Endothelial cell of umbilical vein (primary cell): ENCODE results near the gene CYP11A1. TPM values are rescaled to one million over a fixed set of nuclear protein-coding genes. Genes with fewer than 3 reads are reported as not detected.

ENCODE experiments used
- BruUV-seq: library from RNA; stranded (reverse); fragments of 400-500 nt; replicated peaks from 2 replicates; lab custom pipeline; 2021; lab: Mats Ljungman, UMichigan
- CTCF ChIA-PET: fragments of 300-600, 350-600 bp; sonication (Branson Sonifier 250); formaldehyde crosslinking; loops from one replicate; lab custom pipeline; 2021; ENCODE audit warnings: antibody characterized with exemption, inconsistent platforms; lab: Charles Lee
- POLR2A ChIA-PET: fragments of 300-600, 350-600 bp; sonication (Branson Sonifier 250); formaldehyde crosslinking; loops from one replicate; lab custom pipeline; 2021; ENCODE audit warnings: antibody characterized with exemption, inconsistent platforms; lab: Charles Lee
- DNase-seq: peaks from one replicate; pipeline ENCODE4 v3.0.0-alpha.2; 2011; ENCODE audit warnings: low read depth, low spot score
- FAIRE-seq: peaks from 2 replicates; lab custom pipeline; 2011; peaks lifted over from hg19 to GRCh38; lab: Jason Lieb, UNC
- H2AFZ ChIP-seq: 2 replicates; pipeline ENCODE4 v1.6.0; 2012; ENCODE audit warnings: low read depth, low read length, control low read depth, inconsistent platforms
- H3K27ac ChIP-seq: 2 replicates; pipeline ENCODE4 v1.5.1; 2011; ENCODE audit warnings: low read depth, mild to moderate bottlenecking, control low read depth, low read length, moderate library complexity; ENCODE audit not compliant: insufficient read depth
- H3K27me3 ChIP-seq, 2 experiments: 2 replicates each; pipeline versions ENCODE4 v1.6.0 to v1.6.1; 2011; ENCODE audit warnings: low read length in 2 of 2, mixed read lengths in 1 of 2; ENCODE audit not compliant: control insufficient read depth in 2 of 2, insufficient read depth in 2 of 2
- H3K36me3 ChIP-seq, 2 experiments: 2 replicates in 1 of 2; 3 replicates in 1 of 2; pipeline ENCODE4 v1.5.1; 2011; ENCODE audit warnings: low read length in 2 of 2, mild to moderate bottlenecking in 1 of 2, moderate library complexity in 1 of 2; ENCODE audit not compliant: control insufficient read depth in 2 of 2, insufficient read depth in 2 of 2; ENCODE audit errors: extremely low read depth in 1 of 2
- H3K4me1 ChIP-seq: 3 replicates; pipeline ENCODE4 v1.5.1; 2011; ENCODE audit warnings: mild to moderate bottlenecking, low read length; ENCODE audit not compliant: control insufficient read depth, insufficient read depth; ENCODE audit errors: extremely low read depth
- H3K4me2 ChIP-seq: 2 replicates; pipeline ENCODE4 v1.6.1; 2011; ENCODE audit warnings: low read length, control low read depth, mixed read lengths; ENCODE audit not compliant: insufficient read depth
- H3K4me3 ChIP-seq, 3 experiments: fragments of 200-600 bp in 1 of 3; sonication (generic), shearing (Covaris generic) in 1 of 3; replicated peaks in 1 of 3; 2 replicates each; pipeline ENCODE4 v1.5.1; 2011 to 2016; ENCODE audit warnings: control low read depth in 3 of 3, low read length in 3 of 3, mild to moderate bottlenecking in 2 of 3, inconsistent platforms in 1 of 3, low read depth in 1 of 3, moderate library complexity in 1 of 3; ENCODE audit not compliant: insufficient read depth in 1 of 3
- H3K79me2 ChIP-seq: 2 replicates; pipeline ENCODE4 v1.6.0; 2012; ENCODE audit warnings: low read length, inconsistent platforms; ENCODE audit not compliant: control insufficient read depth, insufficient read depth
- H3K9ac ChIP-seq: replicated peaks from 2 replicates; pipeline ENCODE3; 2011; ENCODE audit warnings: low read length, control low read depth; ENCODE audit not compliant: insufficient read depth; ENCODE audit errors: extremely low read depth
- H3K9me1 ChIP-seq: replicated peaks from 3 replicates; pipeline ENCODE4 v1.6.0; 2011; ENCODE audit warnings: mild to moderate bottlenecking, low read length; ENCODE audit not compliant: control insufficient read depth, insufficient read depth; ENCODE audit errors: extremely low read depth
- H3K9me3 ChIP-seq: replicated peaks from 2 replicates; pipeline ENCODE4 v1.5.1; 2012; ENCODE audit warnings: low read length, inconsistent platforms; ENCODE audit not compliant: control insufficient read depth, insufficient read depth
- H4K20me1 ChIP-seq: replicated peaks from 2 replicates; pipeline ENCODE3; 2011; ENCODE audit warnings: mild to moderate bottlenecking, low read length; ENCODE audit not compliant: control insufficient read depth, insufficient read depth; ENCODE audit errors: extremely low read depth
- CTCF ChIP-seq, 2 donors: IDR thresholded peaks; 1 replicate in 1 of 2; 2 replicates in 1 of 2; pipeline ENCODE4 v1.5.1; 2011; ENCODE audit warnings: low read length in 2 of 2, mild to moderate bottlenecking in 2 of 2, moderate library complexity in 2 of 2, control low read depth in 1 of 2, inconsistent platforms in 1 of 2, low read depth in 1 of 2; ENCODE audit not compliant: insufficient read depth in 1 of 2; ENCODE audit errors: extremely low read depth in 1 of 2
- MAX ChIP-seq: IDR thresholded peaks from 2 replicates; pipeline ENCODE4 v1.6.1; 2011; ENCODE audit not compliant: insufficient read depth, insufficient read length
- dilution Hi-C: fragments of 300-500 bp; cut with MboI; formaldehyde crosslinking; loops from one replicate; pipeline ENCODE4 v1.15.0; 2019; ENCODE audit warnings: low sequenced_read_pairs; ENCODE audit not compliant: extremely low pct_ligation_motif_present
- intact Hi-C: fragments of 100-400 bp; cut with micrococcal nuclease; formaldehyde crosslinking; loops from one replicate; pipeline ENCODE4 v1.10.0; 2022
- polyA plus RNA-seq, 4 experiments: library from polyadenylated mRNA; depleted of rRNA in 3 of 4; stranded (reverse) in 3 of 4; unstranded in 1 of 4; fragments of >200 nt; gene quantifications; 2 replicates each; pipeline versions ENCODE4 v1.2.1 to v1.2.3, GENCODE V29; 2011 to 2012; ENCODE audit warnings: missing spikeins in 1 of 4
- total RNA-seq: library from RNA; stranded (reverse); gene quantifications from 2 replicates; pipeline ENCODE4 v1.2.3, GENCODE V29; 2021

CYP11A1 gene
- total and polyA plus RNA-seq, 2 donors (not counting 3 experiments of a cell fraction or from before 2014, with no cell fraction given), result 0.08 TPM; not detected in 1

- no peaks in the 10 kb centered on the region for H3K4me1 ChIP-seq
- no peak overlapping the region for H3K27ac ChIP-seq
- dilution Hi-C loops (no loop called here), intact Hi-C loops (loop anchor here (1.0 kb wide), 1 partner anchor 10 kb away; no protein-coding TSS in a partner anchor)
- POLR2A ChIA-PET, result no interaction called here
- BruUV-seq, result no TSS peak
- no peaks in the 10 kb centered on the region for H3K79me2 ChIP-seq
- H3K36me3 ChIP-seq, result no peaks in the 10 kb centered on the region
- no peak overlapping the region for H3K4me3 ChIP-seq
- DNase-seq (peak; percentile 19), FAIRE-seq (peak; percentile 75)
- peaks cover 13 to 17% of the 10 kb centered on the region in 2 experiments for H3K27me3 ChIP-seq
- CTCF ChIA-PET, result interaction anchor here (0.6 to 6.5 kb wide), 11 partner anchors 8 to 456 kb away, joined by 3 to 175 read pairs (median 4); partner anchors contain the start of gene ISLR2
- H3K9me1 ChIP-seq, result no peaks in the 10 kb centered on the region
- no peaks in the 10 kb centered on the region for H3K9me3 ChIP-seq
- H3K9ac ChIP-seq, result no peak overlapping the region
- H3K4me2 ChIP-seq, result no peak overlapping the region
- no peak for TF ChIP-seq MAX
- TF ChIP-seq CTCF (IDR thresholded peaks at IDR 0.05; ENCODE audit: extremely low read depth in 1 of 2, insufficient read depth in 1 of 2, low read depth in 1 of 2, low read length in 2 of 2), result peak; percentile 45 to 67
- H2AFZ ChIP-seq, result no peak overlapping the region
- H4K20me1 ChIP-seq, result no peaks in the 10 kb centered on the region
Measured at GRCh38 chr15:74311734-74312444, 55.6 kb downstream of the CYP11A1 start.
